Stimulated activated CD8-positive, alpha-beta memory T cell treated with anti-CD3 and anti-CD28 coated beads, Interleukin-7, amount 100 ng/mL, for 48 hours (primary cell): Measurements from ENCODE around the gene MXD3.
"Not testable (repeated sequence)": the region's sequence is repeated elsewhere in the genome, so short reads cannot be mapped to it uniquely, and the experiment has no call there.

Source experiments
- DNase-seq, 2 donors: peaks; one replicate each; pipeline ENCODE4 v3.0.0-alpha.2; 2020; ENCODE audit warnings: low read depth in 1 of 2; ENCODE audit errors: extremely low read depth in 1 of 2

MXD3 gene

GRCh38 chr5:177306103-177306640 lies 5.5 kb downstream of the MXD3 start:
- DNase-seq: not testable (repeated sequence)

GRCh38 chr5:177304392-177305119 lies 7.1 kb downstream of the MXD3 start:
- no peak for DNase-seq

GRCh38 chr5:177303925-177304391 lies 7.7 kb downstream of the MXD3 start:
- DNase-seq: no peak

GRCh38 chr5:177303121-177303924 lies 8.4 kb downstream of the MXD3 start, which contains the start of the genes PRELID1 and RAB24:
PRELID1 (plus strand) TSS chr5:177303799; CDS start chr5:177303986, 187 bp downstream.
RAB24 (minus strand) TSS chr5:177303719; CDS start chr5:177303288, 431 bp downstream.
- DNase-seq: peak; percentile 73 to 82

- DNase-seq: no peak
These were observed 9.2 kb downstream of the MXD3 start for GRCh38 chr5:177302354-177303110.

- DNase-seq: no peak
These were observed 10.1 kb downstream of the MXD3 start for GRCh38 chr5:177301503-177302165.

GRCh38 chr5:177300951-177301350 lies 10.7 kb downstream of the MXD3 start:
- no peak for DNase-seq

GRCh38 chr5:177300236-177300880 lies 11.3 kb downstream of the MXD3 start:
- peak; percentile 38 to 52 for DNase-seq

GRCh38 chr5:177299697-177300096 lies 12.0 kb downstream of the MXD3 start:
- no peak for DNase-seq

GRCh38 chr5:177297922-177298321 lies 13.8 kb downstream of the MXD3 start:
- no peak for DNase-seq

- DNase-seq: no peak
These were observed 15.1 kb downstream of the MXD3 start for GRCh38 chr5:177296581-177296980.

GRCh38 chr5:177295924-177296323 lies 15.8 kb downstream of the MXD3 start:
- no peak for DNase-seq

GRCh38 chr5:177294632-177295031 lies 17.1 kb downstream of the MXD3 start:
- no peak for DNase-seq

GRCh38 chr5:177293819-177294581 lies 17.7 kb downstream of the MXD3 start:
- DNase-seq: no peak

- no peak for DNase-seq
These were observed 20.0 kb downstream of the MXD3 start for GRCh38 chr5:177291735-177292134.

- DNase-seq: no peak
These were observed 20.7 kb downstream of the MXD3 start for GRCh38 chr5:177290816-177291596.

- no peak for DNase-seq
These were observed 23.5 kb downstream of the MXD3 start for GRCh38 chr5:177288191-177288590.

GRCh38 chr5:177276886-177277285 lies 34.8 kb downstream of the MXD3 start:
- DNase-seq: no peak
